ENCODE results near the gene DPF3.

- TF ChIP-seq, protein P1, sequence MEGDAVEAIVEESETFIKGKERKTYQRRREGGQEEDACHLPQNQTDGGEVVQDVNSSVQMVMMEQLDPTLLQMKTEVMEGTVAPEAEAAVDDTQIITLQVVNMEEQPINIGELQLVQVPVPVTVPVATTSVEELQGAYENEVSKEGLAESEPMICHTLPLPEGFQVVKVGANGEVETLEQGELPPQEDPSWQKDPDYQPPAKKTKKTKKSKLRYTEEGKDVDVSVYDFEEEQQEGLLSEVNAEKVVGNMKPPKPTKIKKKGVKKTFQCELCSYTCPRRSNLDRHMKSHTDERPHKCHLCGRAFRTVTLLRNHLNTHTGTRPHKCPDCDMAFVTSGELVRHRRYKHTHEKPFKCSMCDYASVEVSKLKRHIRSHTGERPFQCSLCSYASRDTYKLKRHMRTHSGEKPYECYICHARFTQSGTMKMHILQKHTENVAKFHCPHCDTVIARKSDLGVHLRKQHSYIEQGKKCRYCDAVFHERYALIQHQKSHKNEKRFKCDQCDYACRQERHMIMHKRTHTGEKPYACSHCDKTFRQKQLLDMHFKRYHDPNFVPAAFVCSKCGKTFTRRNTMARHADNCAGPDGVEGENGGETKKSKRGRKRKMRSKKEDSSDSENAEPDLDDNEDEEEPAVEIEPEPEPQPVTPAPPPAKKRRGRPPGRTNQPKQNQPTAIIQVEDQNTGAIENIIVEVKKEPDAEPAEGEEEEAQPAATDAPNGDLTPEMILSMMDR (IDR thresholded peaks at IDR 0.05) = no peak
- no peak for TF ChIP-seq POLR2A (IDR thresholded peaks at IDR 0.05)
Measured at GRCh38 chr14:72726444-72726843, 167.5 kb downstream of the DPF3 start.

Measured in esophagus squamous epithelium (tissue), 4 donors.